Psoas muscle (tissue), 8 donors: Measurements from ENCODE around the gene AATK. TPM values are rescaled to one million over a fixed set of nuclear protein-coding genes. Genes with fewer than 3 reads are reported as not detected.

Experiments
- ATAC-seq, 4 donors: fragments of 200-7000 bp; cut with Tn5 transposase; one replicate each; pipeline ENCODE4 v1.9.1; 2020; ENCODE audit warnings: moderate library complexity in 3 of 4, mild to moderate bottlenecking in 2 of 4
- DNase-seq, 2 donors: peaks; one replicate each; pipeline ENCODE4 v3.0.0-alpha.2; 2020
- H3K27ac ChIP-seq: fragments of 200-600 bp; one replicate; pipeline ENCODE4 v1.8.0; 2022
- H3K27me3 ChIP-seq, 3 donors: fragments of 200-600 bp in 1 of 3; one replicate each; pipeline versions ENCODE4 v1.6.1 to v1.8.0; 2013 to 2022; ENCODE audit warnings: low read length in 2 of 3, mild to moderate bottlenecking in 2 of 3, moderate library complexity in 1 of 3; ENCODE audit not compliant: insufficient read depth in 3 of 3
- H3K36me3 ChIP-seq, 2 donors: fragments of 200-600 bp in 1 of 2; one replicate each; pipeline versions ENCODE4 v1.6.1 to v1.8.0; 2013 to 2022; ENCODE audit warnings: low read depth in 1 of 2, mild to moderate bottlenecking in 1 of 2, moderate library complexity in 1 of 2; ENCODE audit not compliant: insufficient read depth in 1 of 2
- H3K4me1 ChIP-seq: fragments of 200-600 bp; one replicate; pipeline ENCODE4 v1.8.0; 2022
- H3K4me3 ChIP-seq: fragments of 200-600 bp; one replicate; pipeline ENCODE4 v1.8.0; 2022; ENCODE audit warnings: mild to moderate bottlenecking
- H3K9me3 ChIP-seq: fragments of 200-600 bp; one replicate; pipeline ENCODE4 v1.8.0; 2022
- WGBS, 3 donors: extraction: QIAGEN DNeasy Blood & Tissue Kit; methylation state at CpG; one replicate each; pipeline versions ENCODE4 v1.1.6 to v1.1.7; 2013; 5-methylcytosine and 5-hydroxymethylcytosine counted together
- intact Hi-C, 2 donors: fragments of 100-400 bp; cut with DNase I; formaldehyde crosslinking; loops; one replicate each; pipeline versions ENCODE4 v1.11.0 to v1.14.2; 2022
- polyA plus RNA-seq, 3 donors: library from polyadenylated mRNA; stranded (reverse); fragments of 200-250 nt; gene quantifications; one replicate each; pipeline ENCODE4 v1.2.3, GENCODE V29; 2013
- total RNA-seq, 4 donors: library from RNA; stranded (reverse); fragmentation: NEBNext Ultra II Directional in 2 of 4; extraction: Animal tissue kit (Norgen Biotek cat#: 25700) in 2 of 4; gene quantifications; one replicate each; pipeline versions ENCODE4 v1.2.1 to v1.2.4, GENCODE V29; 2021 to 2023
- TF ChIP-seq, protein P1 (sequence below): fragments of 200-600 bp; IDR thresholded peaks from one replicate; pipeline ENCODE4 v1.8.0; 2022; ENCODE audit warnings: antibody characterized with exemption
- donor health status: healthy with polysubstance abuse.
- donor health status: DM: no; HTN: no; CAD: no; lungs with moderate emphysema.
- donor health status: Bipolar disorder and iron deficiency.
- donor health status: healthy.
- donor health status: DM: yes; HTN: yes; CAD: no.
- donor health status: DM: no; HTN: no; CAD: no.
- donor health status: DM: no; HTN: no; CAD: no.
- donor health status: DM: yes; HTN: yes; CAD: no.

Gene AATK
- total and polyA plus RNA-seq, 7 donors: 0.21 to 1.8 (median 1.0) TPM

DNA sequence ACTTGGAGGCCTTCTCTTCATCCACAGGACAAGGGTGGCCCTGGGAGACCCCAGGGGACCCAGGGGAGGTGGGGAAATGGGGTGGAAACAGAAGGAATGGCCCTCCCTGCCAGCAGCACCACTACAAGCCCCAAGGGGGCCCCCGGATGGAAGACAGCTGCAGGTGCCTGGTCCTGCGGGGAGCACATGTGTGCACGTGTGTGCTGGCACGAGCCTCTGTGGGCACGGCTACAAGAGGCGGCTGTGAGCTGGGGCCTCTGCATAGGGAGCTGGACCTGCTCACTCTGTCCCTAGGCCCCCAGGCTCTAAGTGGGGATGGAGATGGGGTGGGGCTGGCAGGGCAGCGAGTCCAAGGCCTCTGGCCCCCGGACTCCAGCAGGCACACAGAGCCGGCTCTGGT lies 13.2 kb upstream of the AATK start:
- WGBS, 3 donors: 45 to 63% (median 48%) methylated on average over 9 of the region's 9 CpGs
- no peak for ATAC-seq

DNA sequence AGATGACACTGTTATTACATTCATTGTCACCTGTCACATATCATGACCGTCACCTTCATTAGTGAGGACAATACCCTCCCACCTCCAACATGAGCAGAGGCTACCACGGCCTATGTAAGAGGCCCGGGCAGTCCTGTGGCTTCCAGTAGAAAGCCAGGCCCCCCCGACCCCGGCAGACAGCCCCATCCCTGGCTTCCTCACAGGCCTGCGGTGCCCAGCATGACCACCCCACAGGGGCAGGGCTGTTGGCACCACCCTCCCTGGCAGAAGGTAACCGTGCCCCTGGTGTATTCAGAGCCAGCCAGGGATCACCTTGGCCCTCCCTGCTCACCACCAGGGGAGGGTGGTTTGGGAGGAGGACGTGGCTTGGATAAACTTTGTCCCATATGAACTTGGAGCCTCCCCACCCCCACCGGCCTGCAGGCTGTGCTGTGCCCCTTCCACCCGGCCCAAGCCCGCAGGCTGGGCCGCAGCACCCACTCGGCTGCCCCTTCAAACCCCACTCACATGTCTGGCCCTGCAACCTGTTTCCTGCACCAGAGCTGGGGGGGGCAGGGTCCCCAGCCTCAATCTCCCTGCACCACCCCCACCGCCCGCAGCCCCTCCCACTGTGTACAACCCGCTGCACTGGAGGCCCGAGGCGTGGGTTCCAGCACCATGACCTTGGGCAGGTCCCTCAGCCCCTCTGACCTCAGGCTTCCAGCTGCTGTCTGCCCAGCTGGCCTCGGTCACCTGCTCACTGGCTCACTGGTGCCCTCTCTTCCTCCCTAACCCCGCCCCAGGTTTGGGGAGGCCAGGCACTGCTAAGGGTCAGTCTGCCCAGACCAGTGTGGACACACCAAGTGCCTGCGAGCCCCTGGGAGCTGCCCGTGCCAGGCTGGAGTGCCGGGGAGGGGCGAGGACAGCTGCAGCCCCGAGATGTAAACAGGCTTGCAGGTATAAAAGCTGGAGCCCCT lies 12.4 kb upstream of the AATK start:
- no peak overlapping the region for H3K27ac ChIP-seq
- no peak for DNase-seq
- H3K27me3 ChIP-seq: peaks cover 0 to 12% (median 5%) of the 10 kb centered on the region in 3 donors
- H3K36me3 ChIP-seq: no peaks in the 10 kb centered on the region
- intact Hi-C loops: no loop called here
- no peak overlapping the region for H3K4me3 ChIP-seq
- no peak for ATAC-seq
- TF ChIP-seq, protein P1, sequence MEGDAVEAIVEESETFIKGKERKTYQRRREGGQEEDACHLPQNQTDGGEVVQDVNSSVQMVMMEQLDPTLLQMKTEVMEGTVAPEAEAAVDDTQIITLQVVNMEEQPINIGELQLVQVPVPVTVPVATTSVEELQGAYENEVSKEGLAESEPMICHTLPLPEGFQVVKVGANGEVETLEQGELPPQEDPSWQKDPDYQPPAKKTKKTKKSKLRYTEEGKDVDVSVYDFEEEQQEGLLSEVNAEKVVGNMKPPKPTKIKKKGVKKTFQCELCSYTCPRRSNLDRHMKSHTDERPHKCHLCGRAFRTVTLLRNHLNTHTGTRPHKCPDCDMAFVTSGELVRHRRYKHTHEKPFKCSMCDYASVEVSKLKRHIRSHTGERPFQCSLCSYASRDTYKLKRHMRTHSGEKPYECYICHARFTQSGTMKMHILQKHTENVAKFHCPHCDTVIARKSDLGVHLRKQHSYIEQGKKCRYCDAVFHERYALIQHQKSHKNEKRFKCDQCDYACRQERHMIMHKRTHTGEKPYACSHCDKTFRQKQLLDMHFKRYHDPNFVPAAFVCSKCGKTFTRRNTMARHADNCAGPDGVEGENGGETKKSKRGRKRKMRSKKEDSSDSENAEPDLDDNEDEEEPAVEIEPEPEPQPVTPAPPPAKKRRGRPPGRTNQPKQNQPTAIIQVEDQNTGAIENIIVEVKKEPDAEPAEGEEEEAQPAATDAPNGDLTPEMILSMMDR: no peak
- H3K9me3 ChIP-seq: peaks cover 5% of the 10 kb centered on the region
- no peaks in the 10 kb centered on the region for H3K4me1 ChIP-seq
- WGBS, 3 donors: 64 to 80% (median 78%) methylated on average over 23 to 25 of the region's 25 CpGs

More for the DNA sequence above, 13.2 kb upstream of the AATK start:
- intact Hi-C loops: no loop called here
- no peak overlapping the region for H3K4me3 ChIP-seq
- H3K27me3 ChIP-seq: peaks cover 0 to 12% (median 5%) of the 10 kb centered on the region in 3 donors
- H3K27ac ChIP-seq: no peak overlapping the region
- TF ChIP-seq, protein P1: no peak
- DNase-seq: no peak
- H3K4me1 ChIP-seq: no peaks in the 10 kb centered on the region
- H3K36me3 ChIP-seq: no peaks in the 10 kb centered on the region
- peaks cover 5% of the 10 kb centered on the region for H3K9me3 ChIP-seq

DNA sequence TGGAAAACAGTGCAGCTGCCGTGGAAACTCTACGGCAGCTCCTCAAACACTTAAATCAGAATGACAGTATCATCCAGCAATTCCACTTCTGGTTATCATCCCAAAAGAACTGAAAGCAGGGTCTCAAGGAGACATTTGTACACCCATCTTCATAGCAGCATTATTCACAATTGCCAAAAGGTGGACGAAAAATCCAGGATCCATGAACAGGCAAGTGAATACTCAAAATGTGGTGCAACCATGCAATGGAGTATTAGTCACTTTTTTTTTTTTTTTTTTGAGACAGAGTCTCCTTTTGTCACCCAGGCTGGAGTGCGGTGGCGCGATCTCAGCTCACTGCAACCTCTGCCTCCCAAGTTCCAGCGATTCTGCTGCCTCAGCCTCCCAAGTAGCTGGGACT lies 10.6 kb upstream of the AATK start:
- H3K27me3 ChIP-seq: peaks cover 0 to 7% (median 3%) of the 10 kb centered on the region in 3 donors
- H3K4me1 ChIP-seq: no peaks in the 10 kb centered on the region
- TF ChIP-seq, protein P1: no peak
- intact Hi-C loops: no loop called here
- DNase-seq: no peak
- H3K4me3 ChIP-seq: no peak overlapping the region
- peaks cover 5% of the 10 kb centered on the region for H3K9me3 ChIP-seq
- 94 to 96% (median 95%) methylated on average over 7 of the region's 7 CpGs for WGBS, 3 donors
- H3K27ac ChIP-seq: no peak overlapping the region
- ATAC-seq: no peak
- no peaks in the 10 kb centered on the region for H3K36me3 ChIP-seq

DNA sequence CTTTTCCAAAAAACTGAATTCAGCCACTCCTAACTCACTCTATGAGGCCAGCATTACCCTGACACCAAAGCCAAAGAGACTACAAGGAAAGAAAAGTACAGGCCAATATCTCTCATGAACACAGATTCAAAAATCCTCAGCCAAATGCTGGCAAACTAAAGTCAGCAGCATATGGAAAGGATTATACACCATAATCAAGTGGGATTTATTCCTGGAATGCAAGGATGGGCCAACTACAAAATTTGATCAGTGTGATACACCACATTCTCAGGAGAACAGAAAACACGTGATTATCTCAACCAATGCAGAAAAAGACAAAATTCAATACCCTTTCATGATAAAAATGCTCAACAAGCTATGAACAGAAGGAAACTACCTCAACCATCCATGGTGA lies 7.7 kb upstream of the AATK start:
- 76 to 78% (median 76%) methylated on average over 1 of the region's 1 CpG for WGBS, 3 donors
- Histone ChIP-seq H3K27me3 (peaks cover 0 to 6% (median under 1%) of the 10 kb centered on the region in 3 donors), H3K4me1 (no peaks in the 10 kb centered on the region), H3K4me3 (no peak overlapping the region), H3K27ac (no peak overlapping the region), H3K9me3 (peaks cover 5% of the 10 kb centered on the region), H3K36me3 (no peaks in the 10 kb centered on the region)
- intact Hi-C loops: no loop called here
- no peak for ATAC-seq
- TF ChIP-seq, protein P1: no peak
- DNase-seq: no peak
